Choroid plexus epithelial cell (primary cell): Measurements from ENCODE around the gene VMAC.
A peak's percentile ranks its signal among the peaks of the same experiment; 100 is the strongest.
"Not testable (repeated sequence)": the region's sequence is repeated elsewhere in the genome, so short reads cannot be mapped to it uniquely, and the experiment has no call there.

Experiments used
- DNase-seq: peaks from one replicate; pipeline ENCODE4 v3.0.0-alpha.2; 2010; ENCODE audit warnings: low read depth
- H3K4me3 ChIP-seq: 2 replicates; pipeline ENCODE4 v1.5.1; 2011; ENCODE audit warnings: low read depth, mild to moderate bottlenecking, control low read depth, low read length, moderate library complexity
- CTCF ChIP-seq: conservative IDR thresholded peaks from 2 replicates; pipeline ENCODE4 v1.5.1; 2011; ENCODE audit warnings: low read depth, mild to moderate bottlenecking, control low read depth, inconsistent platforms, low read length, moderate library complexity

The VMAC gene

DNA sequence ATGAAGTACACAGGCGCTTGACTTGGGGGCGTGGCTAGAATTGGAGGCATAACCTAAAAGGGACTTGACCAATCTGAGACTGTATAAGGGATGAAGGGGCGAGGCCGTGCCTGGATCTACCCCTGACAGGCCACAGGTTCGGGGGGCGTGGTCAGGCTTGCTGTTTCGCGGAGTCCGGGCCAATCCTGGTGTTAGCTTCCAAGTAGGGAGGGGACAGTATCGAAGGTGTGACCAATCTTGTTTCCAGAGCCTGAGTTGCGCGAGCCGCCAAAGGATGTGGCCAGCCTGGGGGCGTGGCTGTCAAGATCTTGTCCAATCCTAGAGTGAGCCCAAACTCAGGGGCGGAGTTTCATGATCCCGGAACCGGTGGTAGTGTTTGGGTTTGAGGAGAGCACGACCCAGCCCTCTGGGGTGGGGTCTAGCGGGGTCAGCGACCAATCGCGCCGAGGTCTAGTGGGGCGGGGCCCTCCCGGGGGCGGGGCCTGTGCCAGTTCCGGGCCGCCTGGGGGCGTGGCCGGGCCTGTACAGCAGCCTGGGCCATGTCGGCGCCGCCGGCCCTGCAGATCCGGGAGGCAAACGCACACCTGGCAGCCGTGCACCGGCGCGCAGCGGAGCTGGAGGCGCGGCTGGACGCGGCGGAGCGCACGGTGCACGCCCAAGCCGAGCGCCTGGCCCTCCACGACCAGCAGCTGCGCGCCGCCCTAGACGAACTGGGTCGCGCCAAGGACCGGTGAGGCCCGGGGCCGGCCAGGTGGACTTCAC lies at the start of gene VMAC:
TSS of gene VMAC (plus strand) at position 521 of the 762 bp plus-strand sequence. CDS start at position 540, 19 bp downstream.
- peak; percentile 100 for DNase-seq
- no peak for TF ChIP-seq CTCF

GRCh38 chr19:5855151-5855550 lies 49.5 kb upstream of the VMAC start:
- H3K4me3 ChIP-seq, DNase-seq: not testable (repeated sequence)

More for the DNA sequence above, at the start of gene VMAC:
- H3K4me3 ChIP-seq: peak within 1 kb of the TSS; percentile 100

DNA sequence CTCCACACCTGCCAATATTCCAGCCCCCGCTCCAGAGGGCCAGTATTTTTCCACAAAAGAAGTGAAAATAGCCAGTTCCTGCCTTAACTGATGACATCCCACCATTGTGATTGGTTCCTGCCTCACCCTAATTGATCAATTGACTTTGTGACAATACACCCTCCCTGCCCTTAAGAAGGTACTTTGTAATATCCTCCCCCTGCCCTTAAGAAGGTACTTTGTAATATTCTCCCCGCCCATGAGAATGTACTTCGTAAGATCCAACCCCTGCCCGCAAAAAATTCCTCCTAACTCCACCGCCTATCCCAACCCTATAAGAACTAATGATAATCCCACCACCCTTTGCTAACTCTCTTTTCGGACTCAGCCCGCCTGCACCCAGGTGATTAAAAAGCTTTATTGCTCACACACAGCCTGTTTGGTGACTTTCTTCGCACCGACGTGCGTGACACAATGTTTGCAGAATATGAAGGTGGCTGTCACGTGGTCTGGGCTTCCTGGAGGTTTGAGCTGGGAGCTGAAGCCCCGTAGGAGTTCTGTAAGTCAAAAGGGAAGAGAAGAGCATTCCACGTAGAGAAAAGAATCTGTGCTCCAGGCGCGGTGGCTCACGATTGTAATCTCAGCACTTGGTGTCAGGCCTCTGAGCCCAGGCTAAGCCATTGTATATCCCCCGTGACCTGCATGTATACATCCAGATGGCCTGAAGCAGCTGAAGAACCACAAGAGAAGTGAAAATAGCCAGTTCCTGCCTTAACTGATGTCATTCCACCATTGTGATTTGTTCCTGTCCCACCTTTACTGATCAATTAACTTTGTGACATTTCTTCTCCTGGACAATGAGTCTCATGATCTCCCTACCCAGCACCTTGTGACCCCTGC lies 47.2 kb upstream of the VMAC start:
- no peak for TF ChIP-seq CTCF
- DNase-seq: no peak
- no peak overlapping the region for H3K4me3 ChIP-seq

- DNase-seq: no peak
- no peak for TF ChIP-seq CTCF
- H3K4me3 ChIP-seq: no peak overlapping the region
These were observed 41.5 kb upstream of the VMAC start for GRCh38 chr19:5863030-5863665.

GRCh38 chr19:5864013-5864720 lies 40.5 kb upstream of the VMAC start:
- TF ChIP-seq CTCF: no peak
- no peak overlapping the region for H3K4me3 ChIP-seq
- DNase-seq: no peak

GRCh38 chr19:5864725-5865486 lies 39.8 kb upstream of the VMAC start:
- TF ChIP-seq CTCF: peak; percentile 32
- H3K4me3 ChIP-seq: no peak overlapping the region
- DNase-seq: no peak
